Esophagus muscularis mucosa (tissue), 3 donors: ENCODE data around the gene GSE1.

Source experiments
- EP300 ChIP-seq: sonication (generic); formaldehyde crosslinking; IDR thresholded peaks from one replicate; pipeline ENCODE4 v1.6.1; 2017; ENCODE audit warnings: antibody characterized with exemption
- TF ChIP-seq, protein P1 (sequence below), 3 experiments: fragments of 200-600 bp in 2 of 3; fragments of 450-650 bp in 1 of 3; sonication (generic) in 2 of 3; IDR thresholded peaks; one replicate each; pipeline ENCODE4 v1.5.1; 2017 to 2019; ENCODE audit warnings: antibody characterized with exemption in 3 of 3, mild to moderate bottlenecking in 2 of 3, moderate library complexity in 1 of 3

- no peak for TF ChIP-seq EP300
- TF ChIP-seq, protein P1, sequence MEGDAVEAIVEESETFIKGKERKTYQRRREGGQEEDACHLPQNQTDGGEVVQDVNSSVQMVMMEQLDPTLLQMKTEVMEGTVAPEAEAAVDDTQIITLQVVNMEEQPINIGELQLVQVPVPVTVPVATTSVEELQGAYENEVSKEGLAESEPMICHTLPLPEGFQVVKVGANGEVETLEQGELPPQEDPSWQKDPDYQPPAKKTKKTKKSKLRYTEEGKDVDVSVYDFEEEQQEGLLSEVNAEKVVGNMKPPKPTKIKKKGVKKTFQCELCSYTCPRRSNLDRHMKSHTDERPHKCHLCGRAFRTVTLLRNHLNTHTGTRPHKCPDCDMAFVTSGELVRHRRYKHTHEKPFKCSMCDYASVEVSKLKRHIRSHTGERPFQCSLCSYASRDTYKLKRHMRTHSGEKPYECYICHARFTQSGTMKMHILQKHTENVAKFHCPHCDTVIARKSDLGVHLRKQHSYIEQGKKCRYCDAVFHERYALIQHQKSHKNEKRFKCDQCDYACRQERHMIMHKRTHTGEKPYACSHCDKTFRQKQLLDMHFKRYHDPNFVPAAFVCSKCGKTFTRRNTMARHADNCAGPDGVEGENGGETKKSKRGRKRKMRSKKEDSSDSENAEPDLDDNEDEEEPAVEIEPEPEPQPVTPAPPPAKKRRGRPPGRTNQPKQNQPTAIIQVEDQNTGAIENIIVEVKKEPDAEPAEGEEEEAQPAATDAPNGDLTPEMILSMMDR (IDR thresholded peaks at IDR 0.05) = no peak
Measured at GRCh38 chr16:85657267-85657650, 44.1 kb downstream of the GSE1 start.
